ENCODE results near the gene ZC3HAV1.
"Not testable (repeated sequence)": the region's sequence is repeated elsewhere in the genome, so short reads cannot be mapped to it uniquely, and the experiment has no call there.

Gene ZC3HAV1

DNA sequence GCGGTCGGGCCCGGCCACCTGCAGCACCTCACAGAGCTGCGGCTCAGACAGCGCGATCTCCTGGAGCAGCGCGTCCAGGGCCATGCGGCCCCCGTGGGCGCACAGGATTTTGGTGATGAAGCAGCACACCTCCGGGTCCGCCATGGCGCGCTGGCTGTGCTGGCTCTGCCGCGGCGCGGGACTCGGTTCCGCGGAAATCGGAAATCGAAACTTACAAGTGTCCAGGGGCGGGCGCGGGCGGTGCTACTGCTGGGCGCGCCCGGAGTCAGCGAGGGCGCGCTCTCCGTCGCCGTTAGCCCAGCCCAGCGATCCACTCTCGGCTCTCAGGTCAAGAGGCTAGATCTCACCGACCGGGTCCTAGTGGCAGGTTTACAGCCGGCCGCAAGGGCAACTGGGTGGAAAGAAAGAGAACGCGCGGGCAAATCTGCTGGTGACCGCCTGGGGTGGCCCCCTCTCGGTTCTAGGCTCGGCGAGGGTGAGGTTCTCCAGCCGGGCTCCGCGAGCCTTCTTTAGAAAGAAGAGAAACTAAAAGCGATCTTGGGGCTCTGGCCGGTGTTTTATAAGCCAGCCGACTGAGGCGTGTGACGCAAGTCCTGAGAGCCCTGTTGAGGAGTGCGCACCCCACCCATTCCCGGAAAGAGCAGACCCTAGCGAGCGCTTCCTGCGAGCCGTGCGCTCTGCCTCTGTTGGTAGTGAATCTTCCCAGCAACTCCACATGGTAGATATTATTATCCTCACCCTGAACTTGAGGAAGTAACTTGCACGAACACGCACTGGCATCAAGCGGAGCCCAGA, at the start of gene ZC3HAV1:
ZC3HAV1 (minus strand) TSS at position 533 of the 795 bp plus-strand sequence; CDS start at position 144, 389 bp downstream.
- Mint-ChIP-seq H3K36me3 (ENCODE audit: low read depth) (peaks cover 42% of the 10 kb centered on the region), H3K4me3 (peak within 1 kb of the TSS; percentile 99), H3K27ac (peak within 1 kb of the TSS; percentile 96), H3K27me3 (ENCODE audit: low read depth) (peaks cover 4% of the 10 kb centered on the region), H3K4me1 (ENCODE audit: low read depth) (peaks cover 26% of the 10 kb centered on the region), H3K9me3 (peaks cover 5% of the 10 kb centered on the region)

- H3K4me3 Mint-ChIP-seq: no peak overlapping the region
- no peak overlapping the region for H3K27ac Mint-ChIP-seq
- peaks cover 2% of the 10 kb centered on the region for H3K4me1 Mint-ChIP-seq (ENCODE audit: low read depth)
- H3K9me3 Mint-ChIP-seq: no peaks in the 10 kb centered on the region
- peaks cover 4% of the 10 kb centered on the region for H3K36me3 Mint-ChIP-seq (ENCODE audit: low read depth)
- no peaks in the 10 kb centered on the region for H3K27me3 Mint-ChIP-seq (ENCODE audit: low read depth)
These were observed 44.3 kb upstream of the ZC3HAV1 start for GRCh38 chr7:139153832-139154231.

DNA sequence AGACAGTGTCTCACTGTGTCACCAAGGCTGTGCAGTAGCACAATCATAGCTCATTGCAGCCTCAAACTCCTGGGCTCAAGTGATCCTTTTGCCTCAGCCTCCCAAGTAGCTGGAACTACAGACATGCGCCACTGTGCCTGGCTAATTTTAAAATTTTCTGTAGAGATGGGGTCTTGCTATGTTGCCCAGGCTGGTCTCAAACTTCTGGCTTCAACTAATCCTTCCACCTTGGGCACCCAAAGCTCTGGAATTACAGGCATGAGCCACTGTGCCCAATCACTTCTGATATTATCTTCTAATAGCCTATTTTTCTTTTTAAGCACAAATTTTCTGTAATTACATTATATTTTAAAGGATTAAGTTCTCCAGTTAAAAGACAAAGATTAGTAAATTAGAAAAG, 42.6 kb upstream of the ZC3HAV1 start:
- Mint-ChIP-seq H3K27ac (no peak overlapping the region), H3K27me3 (ENCODE audit: low read depth) (no peaks in the 10 kb centered on the region), H3K4me1 (ENCODE audit: low read depth) (peaks cover 2% of the 10 kb centered on the region), H3K9me3 (no peaks in the 10 kb centered on the region), H3K36me3 (ENCODE audit: low read depth) (peaks cover 8% of the 10 kb centered on the region), H3K4me3 (no peak overlapping the region)

- Mint-ChIP-seq H3K4me1 (ENCODE audit: low read depth) (peaks cover under 1% of the 10 kb centered on the region), H3K36me3 (ENCODE audit: low read depth) (peaks cover 3% of the 10 kb centered on the region), H3K27me3 (ENCODE audit: low read depth) (no peaks in the 10 kb centered on the region), H3K4me3 (no peak overlapping the region), H3K27ac (no peak overlapping the region), H3K9me3 (no peaks in the 10 kb centered on the region)
These were observed 29.6 kb upstream of the ZC3HAV1 start for GRCh38 chr7:139139150-139139549.

GRCh38 chr7:139133335-139134139, 24.0 kb upstream of the ZC3HAV1 start:
- peak overlapping the region; percentile 93 for H3K4me3 Mint-ChIP-seq
- peak overlapping the region; percentile 76 for H3K27ac Mint-ChIP-seq
- H3K4me1 Mint-ChIP-seq (ENCODE audit: low read depth): peaks cover 16% of the 10 kb centered on the region
- no peaks in the 10 kb centered on the region for H3K9me3 Mint-ChIP-seq
- peaks cover 4% of the 10 kb centered on the region for H3K27me3 Mint-ChIP-seq (ENCODE audit: low read depth)
- H3K36me3 Mint-ChIP-seq (ENCODE audit: low read depth): no peaks in the 10 kb centered on the region

DNA sequence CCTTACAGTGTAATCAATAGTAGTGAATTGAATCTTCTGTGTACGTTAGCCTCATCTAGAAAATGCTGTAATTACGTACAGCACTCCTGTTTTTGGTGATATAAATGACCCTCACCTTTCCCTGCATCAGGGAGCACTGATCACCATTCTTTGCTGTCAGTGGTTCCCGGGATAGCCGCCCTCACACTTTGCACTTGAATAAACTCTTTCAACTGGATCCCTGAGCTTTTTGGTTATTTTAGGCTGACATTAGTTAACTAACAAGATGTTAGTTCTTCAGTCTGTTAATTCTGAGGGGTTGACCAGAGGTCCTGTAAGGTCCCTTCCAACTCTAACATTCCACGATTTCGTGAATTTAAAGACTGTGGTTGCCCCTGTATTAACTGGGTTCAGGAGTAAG, 23.4 kb upstream of the ZC3HAV1 start:
- peaks cover 9% of the 10 kb centered on the region for H3K27me3 Mint-ChIP-seq (ENCODE audit: low read depth)
- H3K4me3 Mint-ChIP-seq: peak overlapping the region; percentile 93
- H3K4me1 Mint-ChIP-seq (ENCODE audit: low read depth): peaks cover 16% of the 10 kb centered on the region
- H3K27ac Mint-ChIP-seq: peak overlapping the region; percentile 39
- H3K9me3 Mint-ChIP-seq: no peaks in the 10 kb centered on the region
- H3K36me3 Mint-ChIP-seq (ENCODE audit: low read depth): no peaks in the 10 kb centered on the region

DNA sequence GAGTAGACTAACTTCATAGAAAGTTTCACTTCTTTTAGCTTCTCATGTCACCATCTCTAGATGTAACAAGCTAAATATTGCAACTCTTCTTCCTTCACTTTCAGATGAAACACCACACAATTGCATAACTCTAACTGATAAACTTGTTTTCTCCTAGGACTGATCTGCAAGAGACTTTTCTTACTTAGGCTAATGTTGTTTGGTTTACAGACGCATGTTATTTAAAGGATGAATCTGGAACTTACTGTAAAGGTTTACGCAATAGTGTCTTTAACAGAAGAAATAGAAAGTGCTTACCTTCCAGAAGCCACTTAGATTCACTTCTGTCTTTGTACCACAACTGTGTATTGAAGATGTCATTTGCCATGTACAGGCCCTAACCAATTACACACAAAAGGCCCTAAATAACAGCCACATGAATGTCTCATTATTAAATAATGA, 22.1 kb upstream of the ZC3HAV1 start:
- Mint-ChIP-seq H3K4me1 (ENCODE audit: low read depth) (peaks cover 16% of the 10 kb centered on the region), H3K27me3 (ENCODE audit: low read depth) (peaks cover 9% of the 10 kb centered on the region), H3K36me3 (ENCODE audit: low read depth) (no peaks in the 10 kb centered on the region), H3K9me3 (no peaks in the 10 kb centered on the region), H3K4me3 (peak overlapping the region; percentile 12), H3K27ac (peak overlapping the region; percentile 71)

DNA sequence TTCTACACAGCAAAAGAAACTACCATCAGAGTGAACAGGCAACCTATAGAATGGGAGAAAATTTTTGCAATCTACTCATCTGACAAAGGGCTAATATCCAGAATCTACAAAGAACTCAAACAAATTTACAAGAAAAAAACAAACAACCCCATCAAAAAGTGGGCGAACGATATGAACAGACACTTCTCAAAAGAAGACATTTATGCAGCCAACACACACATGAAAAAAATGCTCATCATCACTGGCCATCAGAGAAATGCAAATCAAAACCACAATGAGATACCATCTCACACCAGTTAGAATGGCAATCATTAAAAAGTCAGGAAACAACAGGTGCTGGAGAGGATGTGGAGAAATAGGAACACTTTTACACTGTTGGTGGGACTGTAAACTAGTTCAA, 20.3 kb upstream of the ZC3HAV1 start:
- Mint-ChIP-seq H3K4me1 (ENCODE audit: low read depth) (peaks cover 18% of the 10 kb centered on the region), H3K27me3 (ENCODE audit: low read depth) (peaks cover 10% of the 10 kb centered on the region)
- H3K4me3 Mint-ChIP-seq; H3K9me3 Mint-ChIP-seq; H3K36me3 Mint-ChIP-seq (ENCODE audit: low read depth); H3K27ac Mint-ChIP-seq: not testable (repeated sequence)

- H3K27me3 Mint-ChIP-seq (ENCODE audit: low read depth): peaks cover 16% of the 10 kb centered on the region
- H3K36me3 Mint-ChIP-seq (ENCODE audit: low read depth): no peaks in the 10 kb centered on the region
- peaks cover 4% of the 10 kb centered on the region for H3K9me3 Mint-ChIP-seq
- peaks cover 18% of the 10 kb centered on the region for H3K4me1 Mint-ChIP-seq (ENCODE audit: low read depth)
- H3K27ac Mint-ChIP-seq: no peak overlapping the region
- H3K4me3 Mint-ChIP-seq: no peak overlapping the region
These were observed 18.1 kb upstream of the ZC3HAV1 start for GRCh38 chr7:139127648-139128047.

- peaks cover 10% of the 10 kb centered on the region for H3K4me1 Mint-ChIP-seq (ENCODE audit: low read depth)
- peaks cover 4% of the 10 kb centered on the region for H3K9me3 Mint-ChIP-seq
- no peak overlapping the region for H3K4me3 Mint-ChIP-seq
- no peak overlapping the region for H3K27ac Mint-ChIP-seq
- H3K36me3 Mint-ChIP-seq (ENCODE audit: low read depth): no peaks in the 10 kb centered on the region
- H3K27me3 Mint-ChIP-seq (ENCODE audit: low read depth): peaks cover 16% of the 10 kb centered on the region
These were observed 16.1 kb upstream of the ZC3HAV1 start for GRCh38 chr7:139125657-139126056.

DNA sequence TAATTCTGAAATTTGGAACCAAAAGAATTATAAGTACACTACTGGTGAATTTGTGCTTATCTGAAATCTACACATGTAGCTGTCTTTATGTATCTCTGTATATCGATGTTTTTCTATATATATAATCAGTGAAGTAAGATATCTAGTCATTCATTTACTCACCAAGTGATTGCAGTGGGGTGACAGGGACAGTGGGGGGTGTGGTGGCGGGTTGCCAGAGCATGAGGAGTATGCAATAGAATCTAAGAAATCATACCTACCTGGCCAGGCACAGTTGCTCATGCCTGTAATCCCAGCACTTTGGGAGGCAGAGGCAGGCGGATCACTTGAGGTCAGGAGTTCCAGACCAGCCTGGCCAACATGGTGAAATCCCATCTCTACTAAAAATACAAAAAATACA, 15.5 kb upstream of the ZC3HAV1 start:
- not testable (repeated sequence) for H3K4me3 Mint-ChIP-seq; H3K27ac Mint-ChIP-seq; H3K36me3 Mint-ChIP-seq (ENCODE audit: low read depth); H3K9me3 Mint-ChIP-seq
- H3K27me3 Mint-ChIP-seq (ENCODE audit: low read depth): peaks cover 16% of the 10 kb centered on the region
- peaks cover 10% of the 10 kb centered on the region for H3K4me1 Mint-ChIP-seq (ENCODE audit: low read depth)

DNA sequence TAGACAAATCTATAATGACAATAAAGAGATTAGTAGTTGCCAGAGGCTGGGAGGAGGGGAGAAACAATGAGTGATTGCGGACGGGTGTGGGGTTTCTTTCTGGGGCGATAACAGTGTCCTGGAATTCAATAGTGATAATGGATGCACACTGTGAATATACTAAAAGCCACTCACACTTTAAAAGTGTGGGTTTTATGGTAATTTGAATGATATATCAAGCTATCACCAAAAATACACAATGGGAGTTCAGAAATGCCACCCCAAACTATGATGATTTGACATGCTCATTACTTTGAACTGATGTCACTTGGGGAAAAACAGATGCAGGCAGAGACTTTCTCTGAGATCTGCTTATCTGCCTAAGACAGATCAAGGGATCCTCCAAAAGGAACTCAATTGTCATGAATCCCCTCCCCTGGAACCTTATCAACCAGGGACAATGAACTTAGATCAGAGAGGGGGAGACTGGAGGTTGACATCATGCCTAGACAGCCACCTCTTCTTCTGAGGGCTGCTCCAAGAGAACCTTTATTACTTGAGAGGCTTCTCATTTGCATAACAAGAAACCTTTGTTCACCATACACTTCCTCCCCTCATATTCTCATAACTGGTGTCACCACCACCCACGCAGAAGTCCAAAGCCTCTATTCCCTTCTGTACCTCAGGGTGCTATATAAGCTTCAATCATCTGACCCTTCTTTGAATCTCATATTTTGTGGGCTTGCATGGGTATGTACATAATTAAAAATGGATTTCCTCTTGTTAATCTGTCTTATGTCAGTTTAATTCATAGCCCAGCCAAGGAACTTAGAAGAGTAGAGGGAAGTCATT, 14.8 kb upstream of the ZC3HAV1 start:
- H3K36me3 Mint-ChIP-seq (ENCODE audit: low read depth): no peaks in the 10 kb centered on the region
- peaks cover 12% of the 10 kb centered on the region for H3K4me1 Mint-ChIP-seq (ENCODE audit: low read depth)
- H3K9me3 Mint-ChIP-seq: peaks cover 4% of the 10 kb centered on the region
- no peak overlapping the region for H3K4me3 Mint-ChIP-seq
- H3K27ac Mint-ChIP-seq: no peak overlapping the region
- peaks cover 16% of the 10 kb centered on the region for H3K27me3 Mint-ChIP-seq (ENCODE audit: low read depth)

DNA sequence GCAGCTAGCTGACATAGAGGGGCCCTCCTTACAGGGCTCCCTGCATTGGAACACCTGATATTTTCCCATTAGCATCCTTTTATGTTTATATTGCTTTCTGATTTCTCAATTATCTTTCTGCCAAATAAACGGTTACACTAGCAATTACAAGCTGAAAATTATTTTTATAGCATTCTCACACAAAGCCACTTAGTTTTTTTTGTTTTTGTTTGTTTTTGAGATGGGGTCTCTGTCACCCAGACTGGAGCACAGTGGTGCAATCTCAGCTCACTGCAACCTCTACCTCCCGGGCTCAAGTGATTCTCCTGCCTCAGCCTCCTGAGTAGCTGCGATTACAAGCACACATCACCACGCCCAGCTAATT, 9.9 kb upstream of the ZC3HAV1 start:
- Mint-ChIP-seq H3K36me3 (ENCODE audit: low read depth) (no peaks in the 10 kb centered on the region), H3K4me1 (ENCODE audit: low read depth) (peaks cover 31% of the 10 kb centered on the region), H3K27ac (peak overlapping the region; percentile 52), H3K4me3 (no peak overlapping the region), H3K9me3 (peaks cover under 1% of the 10 kb centered on the region), H3K27me3 (ENCODE audit: low read depth) (peaks cover 4% of the 10 kb centered on the region)

DNA sequence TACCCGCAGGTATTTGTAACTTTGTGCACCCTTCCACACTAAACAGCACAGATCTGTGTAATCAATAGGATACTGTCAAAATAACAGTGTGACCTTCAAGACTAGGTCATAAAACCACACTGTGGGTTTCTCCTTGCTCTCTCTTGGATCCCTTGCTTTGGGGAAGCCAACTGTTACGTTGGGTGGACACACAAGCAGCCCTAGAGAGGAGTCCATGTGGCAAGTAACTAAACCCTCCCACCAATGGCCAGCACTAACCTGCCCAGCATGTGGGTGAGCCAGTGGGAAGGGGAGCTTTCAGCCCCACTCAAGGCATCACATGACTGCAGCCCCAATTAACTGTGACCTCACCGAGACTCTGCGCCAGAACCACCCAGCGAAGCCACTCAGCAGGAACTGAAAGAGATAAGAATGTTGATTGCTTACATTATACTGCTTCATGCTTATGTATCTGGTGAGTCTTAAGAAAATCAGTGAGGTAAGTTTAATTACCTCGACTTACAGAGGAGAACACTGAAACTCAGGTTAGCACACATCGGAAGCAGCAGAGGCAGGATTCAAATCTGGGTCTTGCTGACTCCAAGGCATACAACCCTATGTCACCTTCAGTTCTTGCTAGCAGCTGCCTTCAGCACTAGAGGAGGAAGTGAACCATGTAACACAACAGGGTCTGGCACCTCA, 9.4 kb upstream of the ZC3HAV1 start:
- H3K4me3 Mint-ChIP-seq: peak overlapping the region; percentile 13
- H3K36me3 Mint-ChIP-seq (ENCODE audit: low read depth): no peaks in the 10 kb centered on the region
- H3K27ac Mint-ChIP-seq: peak overlapping the region; percentile 52
- peaks cover 4% of the 10 kb centered on the region for H3K27me3 Mint-ChIP-seq (ENCODE audit: low read depth)
- no peaks in the 10 kb centered on the region for H3K9me3 Mint-ChIP-seq
- H3K4me1 Mint-ChIP-seq (ENCODE audit: low read depth): peaks cover 29% of the 10 kb centered on the region

All from T-helper 1 cell treated with Interleukin-12 subunit alpha and Interleukin-12 subunit beta and Interleukin-4 antibody, amounts not matched to agents 30 μg/mL and 1 μg/mL, for 36 hours (primary cell).